Cardiac fibroblast (primary cell): Measurements from ENCODE around the gene NSUN7.

Source experiments
- DNase-seq, 2 donors: peaks; one replicate each; pipeline versions ENCODE4 v3.0.0 to v3.0.0-alpha.2; 2010; ENCODE audit warnings: low read depth in 2 of 2
- H3K4me3 ChIP-seq, 2 donors: replicated peaks in 1 of 2; 1 replicate in 1 of 2; 2 replicates in 1 of 2; pipeline ENCODE4 v1.5.1; 2011; ENCODE audit warnings: low read depth in 2 of 2, low read length in 2 of 2, mild to moderate bottlenecking in 2 of 2, moderate library complexity in 1 of 2
- TF ChIP-seq, protein P1 (sequence below): IDR thresholded peaks from one replicate; pipeline ENCODE4 v1.5.1; 2011; ENCODE audit warnings: low read depth, mild to moderate bottlenecking, low read length, inconsistent platforms

Gene NSUN7

DNA sequence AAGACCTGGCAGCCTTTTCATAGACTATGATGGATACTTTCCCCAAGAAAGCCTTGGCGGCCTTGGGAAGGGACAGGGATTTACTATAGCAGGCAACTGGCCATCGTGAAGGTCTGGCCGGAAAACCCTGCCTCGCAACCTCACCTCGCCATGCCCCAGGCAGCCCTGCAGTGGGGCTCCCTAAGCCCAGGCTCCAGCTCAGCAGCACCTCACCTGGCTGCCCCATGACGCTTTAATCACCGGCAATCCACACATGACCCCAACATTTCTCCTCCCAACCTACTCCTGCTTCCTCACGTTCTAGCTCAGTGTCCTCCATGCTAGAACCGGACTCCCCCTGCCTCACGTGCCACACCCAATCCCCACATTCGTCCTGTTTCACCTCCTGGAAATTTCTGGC is 82.4 kb downstream of the NSUN7 start:
- DNase-seq = no peak
- TF ChIP-seq, protein P1, sequence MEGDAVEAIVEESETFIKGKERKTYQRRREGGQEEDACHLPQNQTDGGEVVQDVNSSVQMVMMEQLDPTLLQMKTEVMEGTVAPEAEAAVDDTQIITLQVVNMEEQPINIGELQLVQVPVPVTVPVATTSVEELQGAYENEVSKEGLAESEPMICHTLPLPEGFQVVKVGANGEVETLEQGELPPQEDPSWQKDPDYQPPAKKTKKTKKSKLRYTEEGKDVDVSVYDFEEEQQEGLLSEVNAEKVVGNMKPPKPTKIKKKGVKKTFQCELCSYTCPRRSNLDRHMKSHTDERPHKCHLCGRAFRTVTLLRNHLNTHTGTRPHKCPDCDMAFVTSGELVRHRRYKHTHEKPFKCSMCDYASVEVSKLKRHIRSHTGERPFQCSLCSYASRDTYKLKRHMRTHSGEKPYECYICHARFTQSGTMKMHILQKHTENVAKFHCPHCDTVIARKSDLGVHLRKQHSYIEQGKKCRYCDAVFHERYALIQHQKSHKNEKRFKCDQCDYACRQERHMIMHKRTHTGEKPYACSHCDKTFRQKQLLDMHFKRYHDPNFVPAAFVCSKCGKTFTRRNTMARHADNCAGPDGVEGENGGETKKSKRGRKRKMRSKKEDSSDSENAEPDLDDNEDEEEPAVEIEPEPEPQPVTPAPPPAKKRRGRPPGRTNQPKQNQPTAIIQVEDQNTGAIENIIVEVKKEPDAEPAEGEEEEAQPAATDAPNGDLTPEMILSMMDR = no peak
- no peak overlapping the region for H3K4me3 ChIP-seq

DNA sequence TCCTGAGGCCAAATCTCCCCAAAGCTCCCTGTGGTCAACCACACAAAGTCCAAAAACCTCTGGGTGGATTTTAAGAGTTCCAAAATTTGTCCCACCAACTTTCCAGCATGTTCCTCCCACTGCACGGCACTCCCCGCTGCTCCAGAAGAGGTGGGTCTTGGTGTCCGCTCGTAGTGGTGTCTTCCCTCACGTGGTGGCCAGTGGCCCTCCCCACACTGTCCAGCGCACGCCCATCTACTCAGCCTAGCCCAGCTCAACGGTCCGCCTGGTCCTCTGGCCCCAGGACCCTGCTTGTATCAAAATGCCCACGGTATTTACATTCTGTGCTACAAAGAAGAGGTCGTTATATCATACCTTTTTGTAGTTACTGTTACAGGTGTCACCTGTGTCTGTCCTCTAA is 83.5 kb downstream of the NSUN7 start:
- TF ChIP-seq, protein P1 = no peak
- H3K4me3 ChIP-seq = no peak overlapping the region
- DNase-seq = no peak

DNA sequence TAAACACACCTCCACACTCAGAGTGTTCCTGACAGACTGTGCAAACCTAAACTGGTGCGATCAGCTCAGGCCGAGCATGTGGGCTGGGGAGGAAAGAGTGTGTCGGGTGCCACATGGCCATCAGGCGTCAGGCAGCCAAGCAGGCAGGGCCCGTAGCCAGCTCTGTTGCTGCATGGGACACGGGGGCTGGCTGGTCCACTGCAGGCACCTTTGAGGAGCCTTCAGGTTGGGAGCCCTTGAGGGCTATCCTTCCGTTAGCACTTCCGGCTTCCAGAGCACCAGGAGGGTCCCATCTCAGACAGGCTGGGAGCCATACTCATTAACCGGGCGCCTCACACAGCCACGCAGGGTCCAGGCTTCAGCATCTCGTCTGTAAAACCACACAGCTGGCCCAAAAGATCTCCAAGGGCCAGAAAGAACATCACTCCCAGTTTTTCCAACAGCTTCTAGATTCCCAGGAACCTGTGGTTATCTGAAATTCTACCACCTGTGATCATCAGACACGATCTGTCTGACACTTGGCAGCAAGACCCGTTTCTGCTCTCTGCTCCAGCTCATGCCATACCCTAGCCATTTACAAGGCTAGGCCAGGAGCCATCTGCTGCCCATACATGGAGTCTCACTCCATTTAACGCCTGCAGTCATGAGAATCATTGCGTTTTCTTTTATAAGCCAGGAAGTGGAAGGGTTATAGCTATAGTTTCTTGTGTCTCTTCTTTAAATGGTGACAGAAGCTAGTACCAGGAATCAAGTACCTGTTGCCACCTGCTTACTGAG is 87.5 kb downstream of the NSUN7 start:
- no peak overlapping the region for H3K4me3 ChIP-seq
- no peak for DNase-seq
- TF ChIP-seq, protein P1 = no peak

DNA sequence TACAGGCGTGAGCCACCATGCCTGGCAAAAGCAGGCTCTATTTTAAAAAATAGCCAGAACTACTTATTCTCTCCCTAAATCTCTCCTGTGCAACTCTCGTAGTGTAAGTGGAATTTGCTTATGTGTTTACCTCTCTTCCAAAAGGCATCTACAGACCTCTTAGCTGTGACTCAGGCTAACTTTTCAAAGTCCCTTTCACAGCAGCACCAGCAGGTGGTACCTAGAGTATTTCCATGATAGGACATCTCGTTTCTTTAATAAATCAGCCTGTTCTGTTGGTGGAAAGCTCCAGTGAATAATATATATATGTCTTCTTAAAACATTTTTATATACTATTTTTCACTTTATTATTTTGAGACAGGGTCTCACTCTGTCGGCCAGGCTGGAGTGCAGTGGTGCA is 89.0 kb downstream of the NSUN7 start:
- TF ChIP-seq, protein P1 = peak; percentile 28

DNA sequence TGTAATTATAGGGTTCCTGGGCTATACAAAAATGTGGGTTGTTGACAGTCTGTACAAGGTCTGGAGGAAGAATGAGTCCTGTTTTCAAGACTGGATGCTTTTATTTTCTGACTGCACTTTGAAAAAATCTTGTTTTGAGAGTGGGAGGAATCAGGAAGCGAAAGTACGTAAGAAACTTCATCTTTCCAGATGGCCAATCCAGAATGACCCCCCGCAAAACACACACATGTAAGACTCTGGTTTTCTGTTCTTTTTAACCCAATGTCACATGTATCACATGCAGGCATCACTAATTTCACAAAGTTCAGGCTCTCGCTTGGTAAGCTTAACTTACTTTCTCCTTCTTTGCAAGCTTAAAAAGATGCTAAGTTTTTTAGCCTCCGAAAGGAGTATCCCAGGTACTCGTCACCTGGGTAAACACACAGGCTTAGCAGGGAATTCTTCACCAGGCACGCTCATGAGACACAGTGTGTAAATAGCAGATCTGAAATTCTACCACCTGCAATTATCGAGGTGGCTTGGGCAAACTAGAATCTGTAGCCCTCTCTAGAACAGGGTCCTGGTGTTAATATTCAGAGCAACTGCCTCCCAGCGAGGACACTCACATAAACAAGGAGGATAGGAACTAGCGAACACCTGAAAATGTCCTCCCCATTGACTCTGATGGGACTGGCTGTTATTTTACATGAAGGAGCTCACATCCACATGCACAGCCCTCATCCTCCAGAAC is 90.7 kb downstream of the NSUN7 start:
- DNase-seq = no peak
- TF ChIP-seq, protein P1 = no peak
- no peak overlapping the region for H3K4me3 ChIP-seq

More for the DNA sequence above, 89.0 kb downstream of the NSUN7 start:
- H3K4me3 ChIP-seq = no peak overlapping the region
- DNase-seq = peak in 1 of 2 donors; percentile 23

DNA sequence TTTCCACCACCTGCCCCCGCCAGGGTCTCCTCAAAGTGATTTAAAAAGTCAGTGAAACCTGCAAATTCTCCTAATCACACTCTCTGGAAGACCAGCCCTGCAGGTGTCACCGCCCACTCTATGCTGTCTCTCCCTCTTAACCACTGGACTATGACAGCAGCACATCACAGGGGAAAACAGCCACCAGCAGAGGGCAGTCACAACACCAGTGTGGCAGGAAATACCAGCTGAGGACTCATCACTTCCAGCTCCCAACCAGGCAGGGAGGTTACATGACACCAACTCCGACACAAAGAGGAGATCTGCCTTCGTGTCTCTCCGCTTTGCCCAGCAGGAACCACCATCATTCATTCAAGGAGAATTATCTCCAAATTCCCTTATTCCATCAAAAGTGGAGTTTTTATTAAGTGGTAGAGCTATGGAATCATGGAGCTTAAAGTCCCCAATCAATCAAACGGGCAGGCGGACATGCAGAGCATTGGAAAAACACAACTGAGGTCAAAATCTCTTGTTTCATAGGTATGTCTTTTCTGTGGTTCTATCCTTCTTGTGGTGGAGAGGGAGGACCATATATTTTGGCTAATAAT is 91.3 kb downstream of the NSUN7 start:
- TF ChIP-seq, protein P1 = peak; percentile 87
- H3K4me3 ChIP-seq = no peak overlapping the region
- DNase-seq = peak; percentile 74 to 93
